Mononuclear cell (primary cell): Measurements from ENCODE around the gene VEPH1. TPM values are rescaled to one million over a fixed set of nuclear protein-coding genes. Genes with fewer than 3 reads are reported as not detected.

Experiments used
- H3K27me3 ChIP-seq: 2 replicates; pipeline ENCODE4 v1.6.0; 2011; ENCODE audit warnings: low read length, control low read depth; ENCODE audit not compliant: insufficient read depth
- H3K4me1 ChIP-seq: 2 replicates; pipeline ENCODE4 v1.5.1; 2011; ENCODE audit warnings: mild to moderate bottlenecking, low read length, control low read depth; ENCODE audit not compliant: insufficient read depth
- H3K4me3 ChIP-seq: 2 replicates; pipeline ENCODE4 v1.5.1; 2011; ENCODE audit warnings: mild to moderate bottlenecking, low read length, moderate library complexity
- H3K9me3 ChIP-seq: 2 replicates; pipeline ENCODE4 v1.5.1; 2011; ENCODE audit warnings: low read depth, mild to moderate bottlenecking, control low read depth, low read length
- total RNA-seq: library from RNA; depleted of rRNA; stranded (reverse); fragments of >200 nt; gene quantifications from one replicate; pipeline ENCODE4 v1.2.3, GENCODE V29; 2012

VEPH1 gene
- total RNA-seq, 1 donor: 8.8 TPM

DNA sequence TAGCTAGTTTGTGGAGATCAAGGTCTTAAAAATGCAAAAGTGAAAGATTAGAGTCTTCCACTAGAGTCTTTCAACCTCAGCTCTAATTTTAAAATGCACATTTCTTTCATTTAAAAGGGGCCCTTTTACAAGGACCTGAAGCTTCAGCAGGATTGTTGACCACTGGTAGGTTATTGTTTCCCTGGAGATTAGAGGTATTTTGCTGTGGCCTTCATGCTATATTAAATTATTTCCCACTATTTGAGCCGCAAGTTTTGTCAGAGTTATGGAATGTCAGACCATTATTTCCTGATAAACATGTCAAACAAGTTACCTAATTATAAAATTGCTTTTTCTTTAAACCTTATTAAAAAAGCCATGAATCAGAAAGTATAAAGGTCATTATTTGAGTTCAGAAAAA, 240.2 kb downstream of the VEPH1 start:
- Histone ChIP-seq H3K4me1 (no peaks in the 10 kb centered on the region), H3K9me3 (no peaks in the 10 kb centered on the region), H3K27me3 (no peaks in the 10 kb centered on the region), H3K4me3 (no peak overlapping the region)

DNA sequence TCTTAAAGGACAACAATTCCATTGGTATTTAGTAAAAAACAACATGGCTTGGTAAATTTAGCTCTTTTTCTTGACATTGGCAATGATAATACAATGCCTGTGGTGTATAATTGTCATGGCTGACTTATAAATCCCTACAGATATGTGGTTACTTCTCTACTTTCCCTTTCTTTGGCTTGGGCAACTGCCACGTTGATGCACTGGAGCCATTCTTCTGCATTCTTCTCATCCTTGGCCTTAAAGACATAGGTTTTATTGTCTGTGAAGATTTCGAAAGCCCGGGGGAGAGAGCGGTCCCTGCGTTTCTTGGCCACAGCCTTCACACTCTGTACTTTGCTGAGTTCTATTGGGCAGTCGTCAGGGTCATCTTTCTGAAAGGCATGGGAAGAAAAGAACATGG, 242.2 kb downstream of the VEPH1 start:
- Histone ChIP-seq H3K27me3 (no peaks in the 10 kb centered on the region), H3K4me3 (no peak overlapping the region), H3K9me3 (no peaks in the 10 kb centered on the region), H3K4me1 (no peaks in the 10 kb centered on the region)

DNA sequence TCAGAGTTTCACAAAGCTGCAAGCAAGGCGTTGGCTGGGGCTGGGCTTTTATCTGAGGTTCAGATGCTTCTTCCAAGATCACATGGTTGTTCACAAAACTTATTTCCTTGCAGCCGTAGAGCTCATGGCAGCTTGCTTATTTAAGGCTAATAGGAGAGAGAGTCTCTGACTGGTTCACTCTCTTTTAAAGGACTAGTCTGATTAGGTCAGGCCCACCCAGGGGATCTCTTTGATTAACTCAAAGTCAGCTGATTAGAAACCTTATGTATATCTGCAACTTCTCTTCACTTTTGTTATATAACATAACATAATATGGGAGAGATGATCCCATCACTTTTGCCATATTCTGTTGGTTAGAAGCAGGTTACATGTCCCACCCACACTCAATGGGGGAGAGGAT, 243.4 kb downstream of the VEPH1 start:
- H3K9me3 ChIP-seq: no peaks in the 10 kb centered on the region
- no peaks in the 10 kb centered on the region for H3K27me3 ChIP-seq
- H3K4me1 ChIP-seq: no peaks in the 10 kb centered on the region
- no peak overlapping the region for H3K4me3 ChIP-seq

DNA sequence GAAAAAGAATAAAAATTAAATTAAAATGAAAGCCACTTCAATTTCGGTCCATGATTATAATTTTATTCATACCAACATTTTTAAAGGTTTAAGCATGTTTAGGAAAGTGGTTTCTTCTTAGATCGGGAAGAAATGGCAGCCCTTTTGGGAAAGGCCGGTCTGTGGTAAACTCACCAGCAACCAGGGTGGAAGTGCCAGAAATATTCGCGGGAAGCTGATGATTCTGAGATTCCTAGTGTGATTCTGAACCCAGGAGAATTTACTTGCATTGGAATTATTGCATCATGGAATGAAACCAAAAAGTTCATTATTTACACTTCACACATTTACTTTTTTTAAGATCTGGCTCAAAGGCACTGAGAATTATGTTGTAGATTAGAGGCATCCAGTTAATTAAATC, 246.1 kb downstream of the VEPH1 start:
- Histone ChIP-seq H3K27me3 (no peaks in the 10 kb centered on the region), H3K9me3 (no peaks in the 10 kb centered on the region), H3K4me3 (no peak overlapping the region), H3K4me1 (no peaks in the 10 kb centered on the region)

DNA sequence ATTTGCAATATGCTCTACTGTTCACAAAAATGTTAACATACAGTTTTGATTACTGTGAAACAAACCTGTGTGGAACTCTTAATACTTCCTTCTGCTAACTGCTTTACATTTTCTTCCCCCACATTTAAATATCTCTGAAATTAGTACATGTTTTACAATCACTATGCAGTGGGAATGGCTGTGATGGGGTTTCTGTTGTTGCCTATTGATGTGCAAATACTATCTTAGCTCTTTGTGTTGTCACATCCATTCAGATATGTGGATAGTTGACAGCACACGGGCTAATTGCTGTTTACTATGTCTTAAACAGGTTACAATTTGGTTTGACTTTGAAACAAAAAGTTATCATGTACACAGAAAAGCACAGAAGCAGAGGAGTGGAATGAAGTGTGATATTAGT, 247.4 kb downstream of the VEPH1 start:
- Histone ChIP-seq H3K4me3 (no peak overlapping the region), H3K4me1 (no peaks in the 10 kb centered on the region), H3K9me3 (no peaks in the 10 kb centered on the region), H3K27me3 (no peaks in the 10 kb centered on the region)

DNA sequence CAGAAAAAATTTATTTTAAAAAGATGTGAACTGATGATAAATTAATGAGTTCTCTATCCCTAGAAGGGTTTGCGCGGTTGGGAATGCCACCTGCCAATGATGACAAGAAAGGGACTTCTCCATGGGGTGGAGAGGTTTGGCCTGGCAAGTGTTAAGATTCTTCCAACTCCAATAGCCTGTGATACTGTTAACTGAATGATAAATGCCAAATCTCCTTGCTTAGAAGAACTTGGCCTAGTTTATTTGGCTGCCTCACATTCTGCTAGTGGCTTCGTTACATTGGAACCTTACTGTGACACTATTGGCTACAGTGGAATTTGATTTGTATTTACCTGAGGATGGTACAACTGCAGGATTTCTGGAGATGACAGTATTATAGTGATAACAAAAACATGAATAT, 251.5 kb downstream of the VEPH1 start:
- no peaks in the 10 kb centered on the region for H3K4me1 ChIP-seq
- no peak overlapping the region for H3K4me3 ChIP-seq
- no peaks in the 10 kb centered on the region for H3K9me3 ChIP-seq
- no peaks in the 10 kb centered on the region for H3K27me3 ChIP-seq

DNA sequence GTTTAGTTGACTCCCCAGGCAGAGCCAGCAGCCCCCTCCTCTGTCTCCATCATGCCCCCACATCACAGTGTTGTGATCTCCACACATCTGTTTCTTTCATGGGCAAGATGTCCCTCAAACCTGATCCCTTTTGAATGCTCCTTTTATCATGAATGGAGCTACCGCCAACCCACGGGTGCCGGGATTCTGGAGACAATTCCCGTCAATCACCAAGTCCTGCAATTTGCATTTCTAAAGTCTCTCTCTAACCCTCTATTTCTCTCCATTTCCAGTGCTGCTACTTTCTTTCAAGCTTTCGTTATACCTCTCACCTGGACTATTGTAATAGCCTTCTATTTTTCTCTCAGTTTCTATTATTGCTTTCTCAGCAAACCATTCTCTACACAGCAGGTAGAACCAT, 253.6 kb downstream of the VEPH1 start:
- H3K9me3 ChIP-seq: no peaks in the 10 kb centered on the region
- H3K27me3 ChIP-seq: no peaks in the 10 kb centered on the region
- no peaks in the 10 kb centered on the region for H3K4me1 ChIP-seq
- no peak overlapping the region for H3K4me3 ChIP-seq

DNA sequence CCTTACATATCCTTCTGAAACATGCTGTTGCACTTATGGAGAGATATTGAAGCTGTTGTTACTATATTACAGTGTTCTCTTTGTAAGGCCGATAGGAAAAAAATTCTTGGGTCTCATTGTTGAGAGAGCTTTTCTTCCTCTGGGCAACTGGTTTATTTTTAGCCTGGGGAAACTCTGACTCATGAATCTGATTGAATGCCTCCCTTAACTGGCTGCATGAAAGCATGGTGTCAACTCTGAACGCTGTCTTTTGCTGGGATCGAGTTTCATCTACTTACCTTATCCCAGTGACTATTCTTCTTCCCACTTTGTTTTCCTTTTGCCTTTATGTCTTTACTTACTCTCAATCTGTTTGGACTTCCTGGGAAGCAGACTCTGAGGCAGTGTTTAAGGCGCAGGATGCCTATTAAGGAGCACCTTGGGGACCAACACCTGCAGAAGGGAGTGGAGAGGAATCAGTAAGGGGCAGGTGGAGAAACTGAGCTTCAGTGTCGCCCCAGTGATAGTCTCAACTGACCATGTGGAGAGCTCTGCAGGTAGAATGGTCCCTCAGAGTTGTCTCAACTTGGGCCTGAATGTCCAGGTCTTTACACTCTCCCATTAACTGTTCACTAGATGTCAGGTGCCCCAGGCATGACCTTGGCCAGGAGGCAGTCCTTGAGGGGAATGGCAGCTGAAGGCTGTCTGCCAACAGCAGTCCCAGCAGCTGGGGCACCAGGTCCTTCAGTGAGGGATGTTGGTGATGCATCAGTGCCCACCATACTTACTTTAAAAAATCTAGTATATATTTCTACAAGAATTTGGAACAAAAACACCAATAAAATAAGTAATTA, 254.4 kb downstream of the VEPH1 start:
- Histone ChIP-seq H3K4me1 (no peaks in the 10 kb centered on the region), H3K27me3 (no peaks in the 10 kb centered on the region), H3K4me3 (no peak overlapping the region), H3K9me3 (no peaks in the 10 kb centered on the region)

DNA sequence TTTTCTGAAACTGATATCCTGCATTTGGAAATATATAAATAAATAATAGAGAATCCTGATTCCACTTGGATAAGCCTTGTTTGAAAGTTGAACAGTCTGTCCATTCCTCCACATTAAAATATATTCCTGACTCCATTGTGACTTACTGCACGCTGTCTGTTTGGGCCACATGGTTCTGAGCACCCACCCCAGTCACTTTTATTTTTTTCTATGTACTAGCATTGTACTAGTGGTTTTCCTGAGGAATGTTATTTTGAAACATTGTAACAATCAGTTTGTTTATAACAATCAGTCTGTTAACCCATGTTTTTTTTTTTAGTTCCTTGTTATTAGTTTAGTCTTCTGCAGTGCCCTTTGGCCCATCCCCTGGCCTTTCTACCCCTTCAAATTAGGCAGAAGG, 255.8 kb downstream of the VEPH1 start:
- Histone ChIP-seq H3K27me3 (no peaks in the 10 kb centered on the region), H3K4me1 (no peaks in the 10 kb centered on the region), H3K4me3 (no peak overlapping the region)

DNA sequence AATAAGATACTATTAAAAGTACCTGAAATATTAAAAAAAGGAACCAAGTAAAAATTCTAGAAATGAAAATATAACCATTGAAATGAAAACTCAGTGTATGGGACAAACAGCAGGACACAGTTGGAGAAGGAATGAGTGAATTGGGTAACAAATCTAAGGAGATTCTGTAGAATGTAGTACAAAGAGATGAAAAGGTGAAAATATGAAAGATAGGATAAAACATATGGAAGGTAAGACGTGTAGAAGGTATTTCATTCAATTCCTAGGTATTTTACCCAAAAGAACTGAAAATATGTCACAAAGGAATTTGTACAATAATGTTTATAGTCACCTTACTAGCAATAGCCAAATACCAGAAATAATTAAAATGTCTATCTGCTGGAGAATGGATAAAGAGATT, 260.4 kb downstream of the VEPH1 start:
- Histone ChIP-seq H3K27me3 (no peaks in the 10 kb centered on the region), H3K4me3 (no peak overlapping the region), H3K9me3 (no peaks in the 10 kb centered on the region), H3K4me1 (peaks cover 4% of the 10 kb centered on the region)

More for the DNA sequence above, 255.8 kb downstream of the VEPH1 start:
- no peaks in the 10 kb centered on the region for H3K9me3 ChIP-seq

DNA sequence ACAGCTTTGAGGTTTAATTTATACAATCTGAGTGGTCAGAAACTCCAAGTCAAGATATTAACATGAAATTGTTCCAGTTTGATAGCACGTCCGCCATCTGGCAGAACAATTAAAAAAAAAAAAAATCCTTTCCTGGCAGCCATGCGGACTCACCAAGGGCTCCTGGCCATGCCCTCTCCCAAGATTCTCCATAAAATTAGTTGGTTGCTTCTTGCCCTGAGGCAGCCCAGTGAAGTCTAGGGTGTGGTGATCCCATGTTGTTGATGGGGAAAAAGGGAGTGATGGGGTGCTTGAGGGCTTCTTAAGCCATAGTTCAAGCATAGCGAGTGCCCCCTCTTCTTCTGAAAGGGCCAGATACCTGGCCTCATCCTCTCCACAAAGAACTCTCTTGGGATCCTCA, 261.6 kb downstream of the VEPH1 start:
- H3K4me1 ChIP-seq: peaks cover 4% of the 10 kb centered on the region
- H3K4me3 ChIP-seq: no peak overlapping the region
- no peaks in the 10 kb centered on the region for H3K27me3 ChIP-seq
- no peaks in the 10 kb centered on the region for H3K9me3 ChIP-seq

DNA sequence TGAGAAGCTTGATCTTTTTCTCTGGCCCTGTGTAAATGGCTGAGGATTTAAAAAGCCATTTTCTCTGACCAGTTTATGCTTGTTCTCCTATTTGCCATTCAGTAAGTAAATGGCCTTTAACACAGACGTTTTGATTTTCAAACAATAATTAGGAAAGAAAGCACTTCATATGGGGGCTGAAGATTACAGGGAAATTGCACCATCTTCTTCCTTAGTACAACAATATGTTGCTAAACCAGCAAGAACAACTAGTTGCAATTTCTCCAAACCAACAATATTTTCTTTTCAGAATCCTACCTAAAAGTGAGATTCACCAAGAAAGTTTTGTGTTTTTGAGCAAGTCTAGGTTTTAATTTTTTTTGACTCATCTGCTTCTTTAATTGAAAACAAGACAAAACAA, 262.8 kb downstream of the VEPH1 start:
- Histone ChIP-seq H3K4me1 (peaks cover 4% of the 10 kb centered on the region), H3K9me3 (no peaks in the 10 kb centered on the region), H3K27me3 (no peaks in the 10 kb centered on the region), H3K4me3 (no peak overlapping the region)

DNA sequence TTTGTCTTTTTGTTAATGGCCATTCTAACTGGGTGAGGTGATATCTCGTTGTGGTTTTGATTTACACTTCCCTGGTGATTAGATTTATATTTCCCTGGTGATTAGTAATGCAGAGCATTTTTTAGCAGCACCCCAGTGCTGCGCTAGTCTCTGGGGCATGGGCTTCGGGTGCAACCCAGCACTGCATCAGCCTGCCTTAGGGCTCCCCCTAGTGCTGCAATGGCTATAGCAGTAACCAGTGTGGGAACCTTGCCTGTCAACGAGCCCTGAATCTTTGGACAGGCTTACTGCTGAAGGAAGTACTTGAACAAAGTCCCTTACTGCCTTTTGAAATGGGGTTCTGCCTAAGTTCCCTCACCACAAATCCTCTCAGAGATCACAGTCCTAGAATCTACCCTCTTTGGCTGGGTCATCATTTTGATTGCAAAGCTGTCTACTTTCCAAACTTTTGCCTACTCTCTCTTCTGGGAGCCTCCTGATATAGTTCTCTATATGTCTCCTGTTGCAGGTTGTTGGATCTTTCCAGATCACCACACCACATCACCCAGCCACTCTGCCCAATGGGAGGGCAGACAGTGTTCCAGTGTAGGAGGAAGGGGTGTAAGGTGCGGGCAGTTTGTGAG, 264.0 kb downstream of the VEPH1 start:
- Histone ChIP-seq H3K27me3 (no peaks in the 10 kb centered on the region), H3K4me3 (no peak overlapping the region), H3K9me3 (no peaks in the 10 kb centered on the region), H3K4me1 (peaks cover 4% of the 10 kb centered on the region)

DNA sequence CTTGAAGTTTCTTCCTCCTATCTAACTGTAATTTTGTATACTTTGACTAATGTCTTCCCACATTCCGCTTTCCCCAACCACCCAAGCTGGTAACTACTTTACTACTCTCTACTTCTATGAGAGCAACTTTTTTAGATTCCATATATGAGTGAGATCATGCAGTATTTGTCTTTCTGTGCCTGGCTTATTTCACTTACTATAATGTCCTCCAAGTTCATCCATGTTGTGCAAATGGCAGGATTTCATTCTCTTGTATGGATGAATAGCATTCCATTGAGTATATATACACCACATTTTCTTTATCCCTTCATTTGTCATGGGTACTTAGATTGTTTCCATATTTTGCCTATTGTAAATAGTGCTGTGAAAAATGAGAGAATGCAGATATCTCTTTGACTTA, 264.8 kb downstream of the VEPH1 start:
- no peak overlapping the region for H3K4me3 ChIP-seq
- H3K27me3 ChIP-seq: no peaks in the 10 kb centered on the region
- no peaks in the 10 kb centered on the region for H3K9me3 ChIP-seq
- peaks cover 4% of the 10 kb centered on the region for H3K4me1 ChIP-seq

DNA sequence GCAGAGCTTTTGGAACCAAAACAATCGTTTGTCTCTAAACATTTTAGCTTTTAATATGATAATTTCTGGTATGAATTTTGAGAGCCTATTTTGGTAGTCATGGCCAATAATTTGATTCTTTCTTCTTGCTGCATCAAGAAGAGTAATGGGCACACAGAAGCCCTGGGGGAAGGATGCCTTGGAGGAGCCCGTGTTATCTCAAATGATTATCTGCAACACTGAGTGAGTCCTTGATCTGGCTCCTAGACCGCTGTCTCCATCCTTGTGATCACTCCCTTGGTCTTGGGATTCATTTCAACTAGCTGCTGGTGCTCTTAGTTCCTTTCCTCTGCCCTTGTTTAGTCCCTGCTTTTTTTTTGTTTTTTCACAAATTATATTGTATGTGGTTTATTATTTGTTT, 265.3 kb downstream of the VEPH1 start:
- H3K27me3 ChIP-seq: no peaks in the 10 kb centered on the region

DNA sequence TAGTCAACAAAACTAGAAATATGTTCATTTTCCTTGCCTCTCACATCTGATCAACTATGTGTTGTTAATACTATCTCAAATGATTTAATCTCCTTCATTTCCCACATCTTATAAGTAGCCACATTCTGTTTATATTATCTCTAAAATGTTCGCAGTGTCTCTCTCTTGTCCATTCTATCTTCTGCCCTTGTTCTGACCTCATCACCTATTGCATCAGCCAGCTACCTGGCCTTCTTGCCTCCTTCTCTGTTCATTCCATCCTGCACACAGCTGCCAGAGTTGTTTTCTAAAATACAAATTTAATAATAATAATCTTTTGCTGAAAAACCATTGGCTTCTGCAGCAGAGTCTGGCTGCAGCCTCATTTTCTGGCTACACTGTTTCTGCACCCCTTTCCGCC, 267.9 kb downstream of the VEPH1 start:
- Histone ChIP-seq H3K27me3 (no peaks in the 10 kb centered on the region), H3K4me3 (no peak overlapping the region), H3K4me1 (peaks cover 4% of the 10 kb centered on the region), H3K9me3 (no peaks in the 10 kb centered on the region)

More for the DNA sequence above, 265.3 kb downstream of the VEPH1 start:
- Histone ChIP-seq H3K4me3 (no peak overlapping the region), H3K4me1 (peaks cover 4% of the 10 kb centered on the region), H3K9me3 (no peaks in the 10 kb centered on the region)
